Measurements from ENCODE around the gene GCM1.

DNA sequence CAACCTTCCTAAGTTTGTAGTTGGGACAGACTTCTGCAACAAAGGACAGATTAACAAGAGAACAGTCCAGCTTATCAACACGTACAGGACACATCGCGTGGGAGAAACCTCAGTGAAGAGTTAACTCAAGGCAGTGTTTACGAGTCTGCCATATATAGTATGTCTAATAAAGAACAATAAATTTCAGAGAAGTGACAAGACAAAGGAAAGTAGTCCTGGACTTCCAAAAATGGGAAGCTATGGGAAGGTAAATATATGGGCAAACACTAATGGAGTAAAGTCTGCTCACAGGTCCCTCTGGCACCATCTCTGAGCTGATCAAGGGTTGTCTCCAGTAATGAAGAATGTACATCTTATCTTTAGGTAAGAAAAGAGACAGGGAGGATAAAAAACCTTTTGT is 34.9 kb downstream of the GCM1 start:
- TF ChIP-seq, protein P1, sequence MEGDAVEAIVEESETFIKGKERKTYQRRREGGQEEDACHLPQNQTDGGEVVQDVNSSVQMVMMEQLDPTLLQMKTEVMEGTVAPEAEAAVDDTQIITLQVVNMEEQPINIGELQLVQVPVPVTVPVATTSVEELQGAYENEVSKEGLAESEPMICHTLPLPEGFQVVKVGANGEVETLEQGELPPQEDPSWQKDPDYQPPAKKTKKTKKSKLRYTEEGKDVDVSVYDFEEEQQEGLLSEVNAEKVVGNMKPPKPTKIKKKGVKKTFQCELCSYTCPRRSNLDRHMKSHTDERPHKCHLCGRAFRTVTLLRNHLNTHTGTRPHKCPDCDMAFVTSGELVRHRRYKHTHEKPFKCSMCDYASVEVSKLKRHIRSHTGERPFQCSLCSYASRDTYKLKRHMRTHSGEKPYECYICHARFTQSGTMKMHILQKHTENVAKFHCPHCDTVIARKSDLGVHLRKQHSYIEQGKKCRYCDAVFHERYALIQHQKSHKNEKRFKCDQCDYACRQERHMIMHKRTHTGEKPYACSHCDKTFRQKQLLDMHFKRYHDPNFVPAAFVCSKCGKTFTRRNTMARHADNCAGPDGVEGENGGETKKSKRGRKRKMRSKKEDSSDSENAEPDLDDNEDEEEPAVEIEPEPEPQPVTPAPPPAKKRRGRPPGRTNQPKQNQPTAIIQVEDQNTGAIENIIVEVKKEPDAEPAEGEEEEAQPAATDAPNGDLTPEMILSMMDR (IDR thresholded peaks at IDR 0.05; ENCODE audit: low read depth, low read length, poor library complexity, severe bottlenecking), result no peak
- no peak for TF ChIP-seq EZH2phosphoT487 (IDR thresholded peaks at IDR 0.05; ENCODE audit: borderline replicate concordance, low read length)
